Activated CD4-positive, alpha-beta T cell treated with anti-CD3 and anti-CD28 coated beads, Interleukin-2, amount 50 U/mL, for 1 hour (primary cell): Measurements from ENCODE around the gene EEF1E1.
"Not testable (repeated sequence)": the region's sequence is repeated elsewhere in the genome, so short reads cannot be mapped to it uniquely, and the experiment has no call there.

Experiments
- DNase-seq: peaks from one replicate; pipeline ENCODE4 v3.0.0-alpha.2; 2020

The EEF1E1 gene

GRCh38 chr6:8061736-8062135 is 40.6 kb downstream of the EEF1E1 start:
- no peak for DNase-seq

GRCh38 chr6:8060346-8060745 is 42.0 kb downstream of the EEF1E1 start:
- DNase-seq, result no peak

- no peak for DNase-seq
Observed at GRCh38 chr6:8059129-8059528, 43.2 kb downstream of the EEF1E1 start.

- DNase-seq, result no peak
Observed at GRCh38 chr6:8057793-8058192, 44.6 kb downstream of the EEF1E1 start.

- DNase-seq, result no peak
Observed at GRCh38 chr6:8057263-8057662, 45.1 kb downstream of the EEF1E1 start.

DNA sequence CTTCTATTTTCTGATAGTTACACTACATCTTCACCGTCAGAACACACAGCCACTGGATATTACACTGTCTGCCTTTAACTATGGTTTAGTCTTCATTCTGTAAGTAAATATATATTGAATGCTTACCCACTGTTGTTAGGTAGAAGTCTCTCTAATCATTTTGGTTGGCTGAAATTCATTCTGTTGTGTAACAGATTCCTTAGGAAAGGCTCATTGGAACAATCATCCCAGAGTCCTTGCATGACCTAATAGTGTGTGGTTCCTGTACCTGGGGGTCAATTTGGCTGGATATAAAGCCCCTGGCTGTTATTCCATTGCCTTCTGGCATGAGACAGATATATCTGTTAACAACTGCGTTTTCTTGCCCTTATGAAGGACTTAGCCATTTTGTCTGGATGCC is 48.1 kb downstream of the EEF1E1 start:
- DNase-seq, result no peak

- no peak for DNase-seq
Observed at GRCh38 chr6:8047541-8048292, 54.6 kb downstream of the EEF1E1 start.

DNA sequence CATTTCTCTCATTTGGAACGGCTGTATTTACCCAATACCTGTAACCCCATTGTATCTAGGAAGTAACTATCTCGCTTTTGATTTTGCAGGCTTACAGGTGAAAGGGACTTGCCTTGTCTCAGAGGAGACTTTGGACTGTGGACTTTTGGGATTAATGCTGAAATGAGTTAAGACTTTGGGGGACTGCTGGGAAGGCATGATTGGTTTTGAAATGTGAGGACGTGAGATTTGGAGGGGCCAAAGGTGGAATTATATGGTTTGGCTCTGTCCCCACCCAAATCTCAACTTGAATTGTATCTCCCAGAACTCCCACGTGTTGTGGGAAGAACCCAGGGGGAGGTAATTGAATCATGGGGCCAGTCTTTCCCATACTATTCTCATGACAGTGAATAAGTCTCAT is 56.6 kb downstream of the EEF1E1 start:
- DNase-seq, result not testable (repeated sequence)

DNA sequence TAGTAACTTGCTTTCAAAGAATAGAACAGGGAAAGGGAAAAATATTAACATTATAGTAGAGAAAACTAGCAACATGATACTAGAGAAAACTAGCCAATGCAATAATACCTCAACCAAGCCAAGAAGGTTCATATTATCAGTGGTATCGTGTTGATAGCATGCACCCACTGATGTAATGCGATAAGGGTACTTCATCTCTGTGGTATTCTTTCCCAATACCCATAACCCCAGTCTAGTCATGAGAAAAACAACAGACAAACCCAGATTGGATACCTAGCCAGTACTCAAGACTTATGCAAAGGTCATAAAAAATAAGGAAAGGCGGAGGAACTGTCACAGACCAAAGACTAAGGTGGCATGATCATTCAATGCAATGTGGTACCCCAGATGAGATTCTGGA is 59.1 kb downstream of the EEF1E1 start:
- no peak for DNase-seq

- no peak for DNase-seq
Observed at GRCh38 chr6:8041913-8042583, 60.3 kb downstream of the EEF1E1 start.

- DNase-seq, result not testable (repeated sequence)
Observed at GRCh38 chr6:8034107-8034506, 68.2 kb downstream of the EEF1E1 start.

DNA sequence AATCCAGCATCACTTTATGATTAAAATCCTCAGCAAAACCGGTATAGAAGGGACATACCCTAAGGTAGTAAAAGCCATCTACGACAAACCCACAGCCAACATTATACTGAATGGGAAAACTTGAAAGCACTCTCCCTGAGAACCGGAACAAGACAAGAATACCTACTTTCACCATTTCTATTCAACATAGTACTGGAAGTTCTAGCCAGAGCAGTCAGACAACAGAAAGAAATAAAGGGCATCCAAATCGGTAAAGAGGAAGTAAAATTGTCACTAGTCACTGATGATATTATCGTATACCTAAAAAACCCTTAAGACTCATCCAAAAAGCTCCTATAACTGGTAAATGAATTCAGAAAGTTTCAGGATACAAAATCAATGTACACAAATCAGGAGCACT is 71.4 kb downstream of the EEF1E1 start:
- no peak for DNase-seq
